Breast epithelium (tissue), 3 donors: Measurements from ENCODE around the gene ATL2.

ENCODE experiments used
- CTCF ChIP-seq, 3 donors: fragments of 450-650 bp; IDR thresholded peaks; one replicate each; pipeline ENCODE4 v1.5.1; 2016 to 2017; ENCODE audit warnings: antibody characterized with exemption in 3 of 3, mild to moderate bottlenecking in 3 of 3, moderate library complexity in 3 of 3
- POLR2A ChIP-seq: fragments of 450-650 bp; IDR thresholded peaks from one replicate; pipeline ENCODE4 v1.6.1; 2016; ENCODE audit warnings: antibody characterized with exemption, mild to moderate bottlenecking, moderate library complexity
- POLR2AphosphoS5 ChIP-seq, 3 donors: sonication (generic); formaldehyde crosslinking; IDR thresholded peaks; one replicate each; pipeline ENCODE4 v1.6.1; 2017; ENCODE audit warnings: antibody characterized with exemption in 3 of 3

DNA sequence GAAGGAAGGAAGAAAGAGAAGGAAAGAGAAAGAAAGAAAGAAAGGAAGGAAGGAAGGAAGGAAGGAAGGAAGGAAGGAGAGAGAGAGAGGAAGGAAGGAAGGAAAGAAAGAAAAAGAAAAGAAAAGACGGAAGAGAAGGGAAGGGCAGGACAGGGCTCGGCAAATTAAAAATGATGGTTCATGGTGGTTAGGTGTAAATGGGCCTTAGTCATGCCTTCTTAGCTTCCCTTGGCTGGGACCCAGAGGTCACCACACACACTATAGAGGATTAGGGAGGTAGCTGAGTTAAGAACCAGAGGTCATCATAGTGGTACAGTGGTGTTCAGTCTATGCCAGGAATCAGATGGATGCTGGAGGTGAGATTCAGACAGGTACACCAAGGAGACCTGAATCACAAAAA lies 9.3 kb upstream of the ATL2 start:
- TF ChIP-seq CTCF (IDR thresholded peaks at IDR 0.05): no peak
- no peak for TF ChIP-seq POLR2AphosphoS5 (IDR thresholded peaks at IDR 0.05)
- TF ChIP-seq POLR2A: no peak
